Thyroid gland (tissue), 4 donors: ENCODE data around the gene TRAPPC6A. TPM values are rescaled to one million over a fixed set of nuclear protein-coding genes. Genes with fewer than 3 reads are reported as not detected.
"Not testable (repeated sequence)": the region's sequence is repeated elsewhere in the genome, so short reads cannot be mapped to it uniquely, and the experiment has no call there.

Source experiments
- DNase-seq, 2 donors: peaks; one replicate each; pipeline ENCODE4 v3.0.0-alpha.2; 2019
- H3K27ac ChIP-seq, 3 donors: fragments of 200-600 bp; sonication (generic); 1 replicate in 2 of 3; 2 replicates in 1 of 3; pipeline ENCODE4 v1.5.1; 2016 to 2019; ENCODE audit warnings: mild to moderate bottlenecking in 1 of 3, moderate library complexity in 1 of 3
- H3K27me3 ChIP-seq: fragments of 200-600 bp; sonication (generic); one replicate; pipeline ENCODE4 v1.5.1; 2019
- H3K36me3 ChIP-seq, 2 donors: fragments of 200-600 bp; sonication (generic); one replicate each; pipeline ENCODE4 v1.5.1; 2016 to 2019
- H3K4me1 ChIP-seq, 2 donors: fragments of 200-600 bp; sonication (generic); one replicate each; pipeline ENCODE4 v1.5.1; 2017 to 2019
- H3K4me3 ChIP-seq, 3 donors: fragments of 200-600 bp; sonication (generic); replicated peaks in 1 of 3; 1 replicate in 2 of 3; 2 replicates in 1 of 3; pipeline ENCODE4 v1.5.1; 2016; ENCODE audit warnings: mild to moderate bottlenecking in 1 of 3
- H3K9me3 ChIP-seq: fragments of 200-600 bp; sonication (generic); one replicate; pipeline ENCODE4 v1.5.1; 2017
- CTCF ChIP-seq, 6 experiments: fragments of 200-600 bp in 3 of 6; fragments of 450-650 bp in 3 of 6; sonication (generic) in 3 of 6; IDR thresholded peaks; one replicate each; pipeline ENCODE4 v1.5.1; 2016 to 2019; ENCODE audit warnings: antibody characterized with exemption in 6 of 6, mild to moderate bottlenecking in 2 of 6, inconsistent platforms in 1 of 6, moderate library complexity in 1 of 6
- POLR2A ChIP-seq, 2 donors: fragments of 450-650 bp; IDR thresholded peaks; one replicate each; pipeline ENCODE4 v1.6.1; 2017; ENCODE audit warnings: antibody characterized with exemption in 2 of 2, mild to moderate bottlenecking in 2 of 2, moderate library complexity in 1 of 2
- WGBS, 2 donors: methylation state at CpG; one replicate each; pipeline ENCODE4 v1.1.5; 2017; 5-methylcytosine and 5-hydroxymethylcytosine counted together
- intact Hi-C: fragments of 100-400 bp; cut with DNase I; formaldehyde crosslinking; loops from one replicate; pipeline ENCODE4 v1.15.1; 2023
- total RNA-seq, 4 donors: library from RNA; depleted of rRNA; stranded (reverse); fragments of >200 nt; gene quantifications; one replicate each; pipeline ENCODE4 v1.2.3, GENCODE V29; 2016

The TRAPPC6A gene
- total RNA-seq, 4 donors from 2014 or later: 25.0 to 53.3 (median 38.8) TPM

- no peaks in the 10 kb centered on the region for H3K36me3 ChIP-seq
- 63 to 80% methylated on average over 6 of the region's 6 CpGs for WGBS, 2 donors
- H3K27ac ChIP-seq: no peak overlapping the region
- H3K4me1 ChIP-seq: peaks cover 8 to 60% of the 10 kb centered on the region in 2 donors
- TF ChIP-seq POLR2A (IDR thresholded peaks at IDR 0.05) (no peak), CTCF (IDR thresholded peaks at IDR 0.05) (no peak)
- H3K27me3 ChIP-seq: no peaks in the 10 kb centered on the region
- no peak overlapping the region for H3K4me3 ChIP-seq
- H3K9me3 ChIP-seq: no peaks in the 10 kb centered on the region
- peak; percentile 36 to 57 for DNase-seq
- intact Hi-C loops: no loop called here
Measured at GRCh38 chr19:45119582-45119981, 58.5 kb downstream of the TRAPPC6A start.

GRCh38 chr19:45118591-45119355 lies 59.3 kb downstream of the TRAPPC6A start:
- H3K36me3 ChIP-seq, intact Hi-C loops, H3K9me3 ChIP-seq, DNase-seq, H3K27me3 ChIP-seq, H3K27ac ChIP-seq, H3K4me3 ChIP-seq: not testable (repeated sequence)
- WGBS, 2 donors: 62 to 66% methylated on average over 18 of the region's 18 CpGs
- H3K4me1 ChIP-seq: peaks cover 7 to 55% of the 10 kb centered on the region in 2 donors

GRCh38 chr19:45118106-45118505 lies 59.9 kb downstream of the TRAPPC6A start:
- DNase-seq: no peak
- H3K9me3 ChIP-seq: no peaks in the 10 kb centered on the region
- intact Hi-C loops: no loop called here
- WGBS, 2 donors: 67% methylated on average over 5 of the region's 5 CpGs; no CpG with 5 or more reads in 1 of the 2 donors
- peaks cover 1 to 55% of the 10 kb centered on the region in 2 donors for H3K4me1 ChIP-seq
- H3K4me3 ChIP-seq: no peak overlapping the region
- no peaks in the 10 kb centered on the region for H3K36me3 ChIP-seq
- no peaks in the 10 kb centered on the region for H3K27me3 ChIP-seq
- no peak overlapping the region for H3K27ac ChIP-seq
- TF ChIP-seq POLR2A (IDR thresholded peaks at IDR 0.05): no peak
- TF ChIP-seq CTCF (IDR thresholded peaks at IDR 0.05): no peak

GRCh38 chr19:45117671-45118070 lies 60.4 kb downstream of the TRAPPC6A start:
- Histone ChIP-seq H3K27me3 (no peaks in the 10 kb centered on the region), H3K27ac (no peak overlapping the region), H3K4me3 (no peak overlapping the region), H3K9me3 (no peaks in the 10 kb centered on the region), H3K36me3 (no peaks in the 10 kb centered on the region), H3K4me1 (peaks cover 0 to 55% of the 10 kb centered on the region in 2 donors)
- intact Hi-C loops: no loop called here
- TF ChIP-seq POLR2A (IDR thresholded peaks at IDR 0.05) (no peak), CTCF (IDR thresholded peaks at IDR 0.05) (no peak)
- DNase-seq: no peak
- 69 to 87% methylated on average over 3 to 11 of the region's 12 CpGs for WGBS, 2 donors

- WGBS, 2 donors: 50 to 79% methylated on average over 10 to 16 of the region's 16 CpGs
- H3K27ac ChIP-seq: no peak overlapping the region
- H3K36me3 ChIP-seq: no peaks in the 10 kb centered on the region
- H3K9me3 ChIP-seq: no peaks in the 10 kb centered on the region
- H3K4me1 ChIP-seq: peaks cover 0 to 56% of the 10 kb centered on the region in 2 donors
- H3K4me3 ChIP-seq: no peak overlapping the region
- no peaks in the 10 kb centered on the region for H3K27me3 ChIP-seq
- TF ChIP-seq CTCF (IDR thresholded peaks at IDR 0.05): no peak
- intact Hi-C loops: no loop called here
- no peak for DNase-seq
Measured at GRCh38 chr19:45117167-45117594, 60.9 kb downstream of the TRAPPC6A start.
